Measurements from ENCODE around the gene ACOX3. TPM values are rescaled to one million over a fixed set of nuclear protein-coding genes. Genes with fewer than 3 reads are reported as not detected.

The ACOX3 gene
- total and polyA plus RNA-seq, 10 of the 15 experiments (the other 5 are each of a cell fraction or from before 2014, with no cell fraction given): 2.0 to 24.5 (median 14.0) TPM

DNA sequence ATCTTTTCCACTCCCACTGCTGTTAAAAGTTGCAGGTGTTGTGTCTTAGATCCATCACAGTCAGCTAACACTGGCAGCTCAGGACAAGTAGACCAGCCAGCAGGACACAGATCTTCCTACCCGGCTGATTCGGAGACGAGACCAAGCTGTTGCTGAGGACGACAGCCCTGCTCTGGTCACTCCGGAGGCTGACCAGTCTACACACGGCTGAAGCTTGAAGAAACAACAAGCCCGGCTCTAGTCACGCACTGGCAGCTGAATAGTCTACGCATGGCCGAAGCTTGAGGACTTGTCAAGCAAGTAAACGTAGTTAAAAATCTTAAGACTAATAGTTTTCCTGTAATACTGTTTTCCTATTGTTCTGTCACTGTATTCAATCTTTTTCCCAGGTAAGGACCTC, 1.8 kb downstream of the ACOX3 start:
- ChIA-PET CTCF (interaction anchor here (1.0 to 1.4 kb wide), 2 partner anchors 10 to 262 kb away, joined by 3 read pairs; no protein-coding TSS in a partner anchor), POLR2A (no interaction called here)

DNA sequence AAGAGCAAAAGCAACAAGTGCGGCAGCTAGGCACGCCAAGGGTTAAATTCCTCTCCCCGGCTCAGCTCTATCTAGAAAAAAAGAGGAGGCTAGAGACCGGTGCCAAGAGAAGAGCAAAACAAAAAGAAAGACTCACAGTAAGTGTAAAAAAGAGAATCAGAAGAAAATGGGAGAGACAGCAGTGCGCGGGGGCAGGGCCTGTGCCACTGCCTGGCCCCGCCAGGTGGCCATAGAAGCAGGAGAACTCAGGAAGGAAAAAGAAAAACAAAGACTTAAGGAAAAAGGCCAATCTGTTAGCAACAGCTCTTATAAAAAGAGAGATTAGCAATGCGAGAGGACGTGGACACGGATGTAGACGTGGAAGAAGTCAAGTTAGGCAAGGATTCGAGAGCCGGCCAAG, 3.2 kb downstream of the ACOX3 start:
- no peak for ATAC-seq
- Histone ChIP-seq H2AFZ (ENCODE audit: control insufficient read depth, low read depth, low read length) (no peak overlapping the region), H3K79me2 (ENCODE audit: control insufficient read depth, insufficient read depth, low read length) (peaks cover 51% of the 10 kb centered on the region), H3K4me3 (no peak overlapping the region), H3K4me2 (ENCODE audit: control insufficient read depth, insufficient read depth) (no peak overlapping the region), H3K9ac (ENCODE audit: control insufficient read depth, insufficient read depth, low read length) (no peak overlapping the region), H3K27ac (ENCODE audit: control insufficient read depth, insufficient read depth) (no peak overlapping the region), H3K4me1 (ENCODE audit: control insufficient read depth, insufficient read depth, low read length) (peaks cover 15% of the 10 kb centered on the region), H3K27me3 (replicated peaks in 1 of 2; ENCODE audit: control insufficient read depth in 2 of 2, insufficient read depth in 2 of 2, low read length in 1 of 2) (no peaks in the 10 kb centered on the region), H3K36me3 (ENCODE audit: control insufficient read depth in 2 of 2, insufficient read depth in 2 of 2, low read length in 1 of 2) (no peaks in the 10 kb centered on the region; a peak in 1 of 4 replicates), H4K20me1 (ENCODE audit: control insufficient read depth, insufficient read depth) (no peaks in the 10 kb centered on the region), H3K9me3 (replicated peaks; ENCODE audit: control insufficient read depth, insufficient read depth, low read length) (peaks cover 1% of the 10 kb centered on the region; the same call in 1 of the 3 replicates)
- in situ Hi-C loops (cut with MboI): no loop called here
- ChIA-PET POLR2A (interaction anchor here (0.6 kb wide), 1 partner anchor 9 kb away, joined by 3 read pairs; no protein-coding TSS in a partner anchor), SMC1A (ENCODE audit: uncharacterized antibody, unreplicated experiment) (interaction anchor here (0.9 to 2.5 kb wide), 2 partner anchors 9 to 11 kb away, joined by 3 to 10 read pairs; no protein-coding TSS in a partner anchor), CTCF (interaction anchor here (0.9 kb wide), 1 partner anchor 236 kb away, joined by 3 read pairs; no protein-coding TSS in a partner anchor), RAD21 (ENCODE audit: unreplicated experiment) (interaction anchor here (1.5 to 2.1 kb wide), 2 partner anchors 9 to 17 kb away, joined by 5 to 9 read pairs; no protein-coding TSS in a partner anchor)
- intact Hi-C loops (cut with micrococcal nuclease; ENCODE audit: unreplicated experiment): no loop called here
- no peak for DNase-seq (ENCODE audit: low read depth, low spot score)
- no peak for FAIRE-seq
- WGBS (ENCODE audit: insufficient coverage, insufficient replicate concordance, low lambda C conversion rate, missing lambda C conversion rate): 98% methylated on average over 13 of the region's 13 CpGs
- BruUV-seq (replicated peaks): no TSS peak
- no peak for TF ChIP-seq JUNB (IDR thresholded peaks at IDR 0.05)
- TF ChIP-seq ZNF24 (IDR thresholded peaks at IDR 0.05): no peak
- no peak for TF ChIP-seq FOXM1 (IDR thresholded peaks at IDR 0.05; ENCODE audit: low read depth, low read length)
- no peak for TF ChIP-seq BHLHE40 (IDR thresholded peaks at IDR 0.05; ENCODE audit: borderline replicate concordance in 1 of 2, low read depth in 2 of 2, low read length in 1 of 2)
- TF ChIP-seq, protein P1, sequence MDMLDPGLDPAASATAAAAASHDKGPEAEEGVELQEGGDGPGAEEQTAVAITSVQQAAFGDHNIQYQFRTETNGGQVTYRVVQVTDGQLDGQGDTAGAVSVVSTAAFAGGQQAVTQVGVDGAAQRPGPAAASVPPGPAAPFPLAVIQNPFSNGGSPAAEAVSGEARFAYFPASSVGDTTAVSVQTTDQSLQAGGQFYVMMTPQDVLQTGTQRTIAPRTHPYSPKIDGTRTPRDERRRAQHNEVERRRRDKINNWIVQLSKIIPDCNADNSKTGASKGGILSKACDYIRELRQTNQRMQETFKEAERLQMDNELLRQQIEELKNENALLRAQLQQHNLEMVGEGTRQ (IDR thresholded peaks at IDR 0.05; ENCODE audit: borderline replicate concordance, low read depth, low read length): no peak
- no peak for TF ChIP-seq EGR1 (IDR thresholded peaks at IDR 0.05; ENCODE audit: borderline replicate concordance in 1 of 2, low read depth in 2 of 2, low read length in 2 of 2)
- no peak for TF ChIP-seq PML (IDR thresholded peaks at IDR 0.05; ENCODE audit: low read length)
- TF ChIP-seq ESRRA (IDR thresholded peaks at IDR 0.05; ENCODE audit: low read length): no peak
- no peak for TF ChIP-seq CBFB (IDR thresholded peaks at IDR 0.05; ENCODE audit: low read depth)
- TF ChIP-seq, protein P2, sequence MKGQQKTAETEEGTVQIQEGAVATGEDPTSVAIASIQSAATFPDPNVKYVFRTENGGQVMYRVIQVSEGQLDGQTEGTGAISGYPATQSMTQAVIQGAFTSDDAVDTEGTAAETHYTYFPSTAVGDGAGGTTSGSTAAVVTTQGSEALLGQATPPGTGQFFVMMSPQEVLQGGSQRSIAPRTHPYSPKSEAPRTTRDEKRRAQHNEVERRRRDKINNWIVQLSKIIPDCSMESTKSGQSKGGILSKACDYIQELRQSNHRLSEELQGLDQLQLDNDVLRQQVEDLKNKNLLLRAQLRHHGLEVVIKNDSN (IDR thresholded peaks at IDR 0.05; ENCODE audit: borderline replicate concordance, extremely low read length, insufficient read depth, low read depth, low read length): no peak
- TF ChIP-seq IRF4 (IDR thresholded peaks at IDR 0.05; ENCODE audit: low read depth, low read length): no peak
- TF ChIP-seq PAX8 (IDR thresholded peaks at IDR 0.05): no peak
- no peak for TF ChIP-seq TCF3 (IDR thresholded peaks at IDR 0.05; ENCODE audit: borderline replicate concordance, insufficient read depth, low read depth, low read length)
- TF ChIP-seq LARP7 (IDR thresholded peaks at IDR 0.05): no peak

More for the DNA sequence above, 1.8 kb downstream of the ACOX3 start:
- Histone ChIP-seq H3K27me3 (replicated peaks in 1 of 2; ENCODE audit: control insufficient read depth in 2 of 2, insufficient read depth in 2 of 2, low read length in 1 of 2) (no peaks in the 10 kb centered on the region), H3K4me3 (no peak overlapping the region), H3K4me2 (ENCODE audit: control insufficient read depth, insufficient read depth) (0 out of 2 replicates have a peak overlapping the region, but pooled peaks have one; percentile 17), H3K9me3 (replicated peaks; ENCODE audit: control insufficient read depth, insufficient read depth, low read length) (peaks cover 1% of the 10 kb centered on the region; the same call in 1 of the 3 replicates), H3K4me1 (ENCODE audit: control insufficient read depth, insufficient read depth, low read length) (peaks cover 17% of the 10 kb centered on the region), H3K9ac (ENCODE audit: control insufficient read depth, insufficient read depth, low read length) (no peak overlapping the region), H3K36me3 (ENCODE audit: control insufficient read depth in 2 of 2, insufficient read depth in 2 of 2, low read length in 1 of 2) (no peaks in the 10 kb centered on the region; a peak in 1 of 4 replicates), H3K27ac (ENCODE audit: control insufficient read depth, insufficient read depth) (no peak overlapping the region), H3K79me2 (ENCODE audit: control insufficient read depth, insufficient read depth, low read length) (peaks cover 63% of the 10 kb centered on the region), H2AFZ (ENCODE audit: control insufficient read depth, low read depth, low read length) (no peak overlapping the region), H4K20me1 (ENCODE audit: control insufficient read depth, insufficient read depth) (no peaks in the 10 kb centered on the region)
- RAD21 ChIA-PET (ENCODE audit: unreplicated experiment): interaction anchor here (1.5 kb wide), 1 partner anchor 11 kb away, joined by 5 read pairs; no protein-coding TSS in a partner anchor
- over 99% methylated on average over 11 of the region's 11 CpGs for whole genome bisulfite sequencing (ENCODE audit: insufficient coverage, insufficient replicate concordance, low lambda C conversion rate, missing lambda C conversion rate)
- no peak for DNase-seq (ENCODE audit: low read depth, low spot score)
- in situ Hi-C loops (cut with MboI) (no loop called here), intact Hi-C loops (cut with micrococcal nuclease; ENCODE audit: unreplicated experiment) (no loop called here)
- SMC1A ChIA-PET (ENCODE audit: uncharacterized antibody, unreplicated experiment): no interaction called here
- no TSS peak for BruUV-seq (replicated peaks)
- no peak for TF ChIP-seq SREBF2 (IDR thresholded peaks at IDR 0.05; ENCODE audit: low read length)
- no peak for TF ChIP-seq CHD2 (IDR thresholded peaks at IDR 0.05; ENCODE audit: borderline replicate concordance, low read depth, low read length)
- TF ChIP-seq BMI1 (IDR thresholded peaks at IDR 0.05; ENCODE audit: borderline replicate concordance): no peak
- TF ChIP-seq YY1 (IDR thresholded peaks at IDR 0.05; ENCODE audit: low read depth, low read length): no peak
- no peak for ATAC-seq
- FAIRE-seq: no peak
